OCI-LY3 (cell line): ENCODE data around the gene ALDOA.
"Not testable (repeated sequence)": the region's sequence is repeated elsewhere in the genome, so short reads cannot be mapped to it uniquely, and the experiment has no call there.

Experiments
- H2AFZ ChIP-seq: fragments of 200-600, 300-600 bp; shearing (Covaris generic); 2 replicates; pipeline ENCODE4 v1.6.0; 2014; ENCODE audit warnings: antibody characterized with exemption, low read depth, low read length
- H3K27ac ChIP-seq: fragments of 200-600, 300-600 bp; sonication (generic); 2 replicates; pipeline ENCODE4 v1.5.1; 2014; ENCODE audit warnings: mild to moderate bottlenecking, low read length, moderate library complexity, mixed read lengths
- H3K27me3 ChIP-seq: fragments of 200-600, 300-600 bp; sonication (generic); 2 replicates; pipeline ENCODE4 v1.6.1; 2014; ENCODE audit warnings: low read depth, low read length, mixed read lengths
- H3K36me3 ChIP-seq: fragments of 200-600, 300-600 bp; sonication (generic); replicated peaks from 2 replicates; pipeline ENCODE3; 2014; ENCODE audit warnings: low read depth, low read length, mixed read lengths
- H3K4me1 ChIP-seq: fragments of 300-600, 200-600 bp; sonication (generic); 2 replicates; pipeline ENCODE4 v1.6.1; 2014; ENCODE audit warnings: low read length, mixed read lengths
- H3K4me2 ChIP-seq: fragments of 200-600, 300-600 bp; sonication (generic); 2 replicates; pipeline ENCODE4 v1.6.1; 2014; ENCODE audit warnings: low read length, mixed read lengths
- H3K4me3 ChIP-seq: fragments of 300-600, 200-600 bp; sonication (generic); 2 replicates; pipeline ENCODE4 v1.5.1; 2014; ENCODE audit warnings: antibody characterized with exemption, mild to moderate bottlenecking, low read length, moderate library complexity
- H3K79me2 ChIP-seq: fragments of 300-600, 200-600 bp; shearing (Covaris generic); 2 replicates; pipeline ENCODE4 v1.6.1; 2014; ENCODE audit warnings: mild to moderate bottlenecking, low read length, mixed read lengths
- H3K9ac ChIP-seq: fragments of 300-600, 200-600 bp; shearing (Covaris generic); 2 replicates; pipeline ENCODE4 v1.6.0; 2014; ENCODE audit warnings: mild to moderate bottlenecking, low read length, moderate library complexity
- H3K9me3 ChIP-seq: fragments of 200-600, 300-600 bp; shearing (Covaris generic); 2 replicates; pipeline ENCODE4 v1.6.1; 2014; ENCODE audit warnings: low read length, mixed read lengths; ENCODE audit not compliant: insufficient read depth
- H4K20me1 ChIP-seq: fragments of 200-600, 300-600 bp; sonication (generic); 2 replicates; pipeline ENCODE4 v1.6.1; 2016; ENCODE audit warnings: low read length, mixed read lengths; ENCODE audit not compliant: insufficient read depth
- EZH2phosphoT487 ChIP-seq: fragments of 200-600 bp; shearing (Covaris generic); IDR thresholded peaks from 2 replicates; pipeline ENCODE4 v1.6.1; 2018; ENCODE audit warnings: antibody characterized with exemption, mixed run types, low read depth
- TF ChIP-seq, protein P1 (sequence below): fragments of 200-600, 300-600 bp; sonication (generic); IDR thresholded peaks from 2 replicates; pipeline ENCODE4 v1.5.1; 2014; ENCODE audit warnings: antibody characterized with exemption, low read length, low read depth

The ALDOA gene

DNA sequence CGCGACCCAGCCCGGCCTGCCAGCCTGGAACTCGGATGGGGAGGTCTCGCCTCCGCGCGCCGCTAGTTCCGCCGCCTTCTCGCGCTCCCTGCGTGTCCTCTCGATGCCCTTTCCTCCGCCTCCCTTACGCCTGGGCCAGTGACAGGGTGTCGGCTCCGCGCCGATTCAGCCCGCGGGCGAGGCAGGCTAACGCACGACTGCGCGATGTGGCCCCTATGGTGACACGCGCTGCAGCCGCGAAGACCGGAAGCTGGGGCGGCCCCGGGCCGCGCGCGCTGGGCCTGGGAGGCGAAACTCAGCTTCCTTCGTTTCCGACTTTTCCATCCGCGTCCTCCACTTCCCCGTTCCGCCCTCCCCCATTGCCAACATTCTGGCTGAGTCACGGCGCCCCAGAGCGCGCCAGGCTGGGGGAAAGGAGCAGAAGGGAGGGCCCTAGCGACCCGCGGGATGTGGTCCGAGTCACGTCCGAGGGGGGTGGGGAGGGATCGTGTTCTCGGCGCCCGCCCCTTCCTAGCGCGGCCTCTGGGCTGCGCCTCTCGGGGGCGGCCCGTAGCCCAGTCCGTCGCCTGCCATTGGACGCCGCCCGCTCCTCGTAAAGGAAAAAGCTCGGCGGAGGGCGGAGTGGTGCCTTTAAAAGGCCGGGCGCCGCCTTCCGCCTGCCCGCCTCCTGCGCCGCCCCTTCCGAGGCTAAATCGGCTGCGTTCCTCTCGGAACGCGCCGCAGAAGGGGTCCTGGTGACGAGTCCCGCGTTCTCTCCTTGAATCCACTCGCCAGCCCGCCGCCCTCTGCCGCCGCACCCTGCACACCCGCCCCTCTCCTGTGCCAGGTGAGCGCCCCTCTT is at the start of gene ALDOA:
TSS of gene ALDOA (plus strand) at position 659 of the 841 bp plus-strand sequence. CDS start 1,138 bp downstream, outside the sequence.
- H3K27ac ChIP-seq, result peak within 1 kb of the TSS; percentile 92
- peak within 1 kb of the TSS; percentile 94 for H3K4me3 ChIP-seq
- peaks cover 44% of the 10 kb centered on the region for H3K36me3 ChIP-seq
- H3K4me1 ChIP-seq, result peaks cover 18% of the 10 kb centered on the region
- H3K27me3 ChIP-seq, result no peaks in the 10 kb centered on the region
- H3K9ac ChIP-seq, result peak within 1 kb of the TSS; percentile 92
- H2AFZ ChIP-seq, result no peak within 1 kb of the TSS; the same call in 1 of the 2 replicates
- peaks cover 63% of the 10 kb centered on the region for H3K79me2 ChIP-seq
- peaks cover 42% of the 10 kb centered on the region for H4K20me1 ChIP-seq
- TF ChIP-seq EZH2phosphoT487, result no peak
- TF ChIP-seq, protein P1, sequence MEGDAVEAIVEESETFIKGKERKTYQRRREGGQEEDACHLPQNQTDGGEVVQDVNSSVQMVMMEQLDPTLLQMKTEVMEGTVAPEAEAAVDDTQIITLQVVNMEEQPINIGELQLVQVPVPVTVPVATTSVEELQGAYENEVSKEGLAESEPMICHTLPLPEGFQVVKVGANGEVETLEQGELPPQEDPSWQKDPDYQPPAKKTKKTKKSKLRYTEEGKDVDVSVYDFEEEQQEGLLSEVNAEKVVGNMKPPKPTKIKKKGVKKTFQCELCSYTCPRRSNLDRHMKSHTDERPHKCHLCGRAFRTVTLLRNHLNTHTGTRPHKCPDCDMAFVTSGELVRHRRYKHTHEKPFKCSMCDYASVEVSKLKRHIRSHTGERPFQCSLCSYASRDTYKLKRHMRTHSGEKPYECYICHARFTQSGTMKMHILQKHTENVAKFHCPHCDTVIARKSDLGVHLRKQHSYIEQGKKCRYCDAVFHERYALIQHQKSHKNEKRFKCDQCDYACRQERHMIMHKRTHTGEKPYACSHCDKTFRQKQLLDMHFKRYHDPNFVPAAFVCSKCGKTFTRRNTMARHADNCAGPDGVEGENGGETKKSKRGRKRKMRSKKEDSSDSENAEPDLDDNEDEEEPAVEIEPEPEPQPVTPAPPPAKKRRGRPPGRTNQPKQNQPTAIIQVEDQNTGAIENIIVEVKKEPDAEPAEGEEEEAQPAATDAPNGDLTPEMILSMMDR, result no peak
- H3K4me2 ChIP-seq, result peak within 1 kb of the TSS; percentile 88
- no peaks in the 10 kb centered on the region for H3K9me3 ChIP-seq

DNA sequence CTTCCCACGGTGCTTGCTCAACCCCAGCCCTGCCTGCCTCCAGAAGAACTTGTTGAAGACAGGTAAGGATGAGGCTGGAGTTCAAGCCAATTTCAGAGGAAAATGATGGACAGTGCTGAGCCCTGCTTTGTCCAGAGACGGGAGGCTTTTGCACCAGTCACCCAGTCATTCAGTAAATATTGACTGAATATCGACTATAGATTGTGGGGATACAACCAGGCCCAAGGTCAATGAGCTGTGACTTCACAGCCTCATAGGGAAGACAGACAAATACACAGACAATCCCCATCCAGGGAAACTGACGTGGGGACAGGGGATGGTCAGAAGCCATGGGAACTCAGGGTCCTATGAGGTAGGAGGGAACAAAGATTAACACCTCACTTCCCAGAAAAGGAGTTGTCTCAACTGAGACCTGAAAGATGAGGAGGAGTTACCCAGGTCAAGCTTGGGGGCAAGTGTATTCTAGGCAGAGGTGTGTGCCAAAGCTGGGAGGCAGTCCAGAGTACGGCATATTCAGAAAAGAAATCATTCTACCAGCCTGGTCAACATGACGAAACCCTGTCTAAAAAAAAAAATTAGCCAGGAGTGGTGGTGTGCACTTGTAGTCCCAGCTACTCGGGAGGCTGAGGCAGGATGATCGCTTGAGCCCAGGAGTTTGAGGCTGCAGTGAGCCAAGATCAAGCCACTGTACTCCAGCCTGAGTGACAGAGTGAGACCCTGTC is 48.8 kb upstream of the ALDOA start:
- H3K79me2 ChIP-seq, result no peaks in the 10 kb centered on the region
- peaks cover 22% of the 10 kb centered on the region for H3K4me1 ChIP-seq
- H2AFZ ChIP-seq, result no peak overlapping the region
- no peaks in the 10 kb centered on the region for H4K20me1 ChIP-seq
- TF ChIP-seq, protein P1, result no peak
- TF ChIP-seq EZH2phosphoT487, result no peak
- no peak overlapping the region for H3K4me2 ChIP-seq
- H3K36me3 ChIP-seq, result no peaks in the 10 kb centered on the region
- peaks cover 4% of the 10 kb centered on the region; the same call in 1 of the 2 replicates for H3K27me3 ChIP-seq
- no peak overlapping the region for H3K9ac ChIP-seq
- H3K9me3 ChIP-seq, result no peaks in the 10 kb centered on the region
- no peak overlapping the region for H3K27ac ChIP-seq
- no peak overlapping the region for H3K4me3 ChIP-seq

DNA sequence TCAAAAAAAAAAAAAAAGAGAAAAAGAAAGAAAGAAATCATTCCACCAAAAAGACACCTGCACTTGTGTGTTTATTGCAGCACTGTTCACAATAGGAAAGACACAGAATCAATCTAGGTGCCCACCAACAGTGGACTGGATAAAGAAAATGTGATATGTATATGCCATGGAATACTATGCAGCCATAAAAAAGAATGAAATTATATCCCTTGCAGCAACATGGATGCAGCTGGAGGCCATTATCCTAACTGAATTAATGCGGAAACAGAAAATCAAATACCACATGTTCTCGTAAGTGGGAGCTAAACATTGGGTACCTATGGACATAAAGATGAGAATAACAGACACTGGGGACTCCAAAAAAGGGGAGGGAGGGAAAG is 48.3 kb upstream of the ALDOA start:
- Histone ChIP-seq H3K4me3 (no peak overlapping the region), H3K4me2 (no peak overlapping the region), H3K27ac (no peak overlapping the region), H3K27me3 (peaks cover 4% of the 10 kb centered on the region; the same call in 1 of the 2 replicates), H3K79me2 (no peaks in the 10 kb centered on the region), H2AFZ (no peak overlapping the region), H3K9ac (no peak overlapping the region), H3K4me1 (peaks cover 17% of the 10 kb centered on the region), H3K36me3 (no peaks in the 10 kb centered on the region), H3K9me3 (no peaks in the 10 kb centered on the region), H4K20me1 (no peaks in the 10 kb centered on the region)
- TF ChIP-seq, protein P1, result no peak
- TF ChIP-seq EZH2phosphoT487, result no peak

DNA sequence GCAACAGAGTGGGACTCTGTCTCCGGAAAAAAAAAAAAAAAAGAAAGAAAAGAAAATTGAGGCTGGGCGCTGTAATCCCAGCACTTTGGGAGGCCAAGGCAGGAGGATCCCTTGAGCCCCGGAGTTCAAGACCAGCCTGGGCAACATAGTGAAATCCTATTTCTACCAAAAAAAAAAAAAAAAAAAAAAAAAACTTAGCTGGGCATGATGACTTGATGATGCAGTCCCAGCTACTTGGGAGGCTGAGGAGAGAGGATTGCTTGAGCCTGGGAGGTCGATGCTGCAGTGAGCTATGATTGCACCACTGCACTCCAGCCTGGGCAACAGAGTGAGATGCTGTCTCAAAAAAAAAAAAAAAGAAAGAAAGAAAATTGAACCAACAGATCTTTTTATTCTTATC is 47.6 kb upstream of the ALDOA start:
- not testable (repeated sequence) for H3K36me3 ChIP-seq, H4K20me1 ChIP-seq, H3K79me2 ChIP-seq, H3K4me2 ChIP-seq, H2AFZ ChIP-seq, H3K9ac ChIP-seq, H3K4me3 ChIP-seq, H3K27ac ChIP-seq, H3K9me3 ChIP-seq, H3K27me3 ChIP-seq
- peaks cover 11% of the 10 kb centered on the region for H3K4me1 ChIP-seq
